Limb (tissue), 2 donors: Measurements from ENCODE around the gene RGS17.
A peak's percentile ranks its signal among the peaks of the same experiment; 100 is the strongest.
"Not testable (repeated sequence)": the region's sequence is repeated elsewhere in the genome, so short reads cannot be mapped to it uniquely, and the experiment has no call there.

ENCODE experiments used
- DNase-seq, 2 donors: peaks; one replicate each; pipeline ENCODE4 v3.0.0-alpha.2; 2016; ENCODE audit errors: extremely low spot score in 2 of 2

The RGS17 gene

GRCh38 chr6:153032255-153032882 is 98.7 kb downstream of the RGS17 start:
- DNase-seq, result peak in 1 of 2 donors; percentile 49

GRCh38 chr6:153031335-153031955 is 99.6 kb downstream of the RGS17 start:
- DNase-seq, result no peak

- no peak for DNase-seq
Observed at GRCh38 chr6:153028963-153029362, 102.1 kb downstream of the RGS17 start.

- DNase-seq, result no peak
Observed at GRCh38 chr6:153028286-153028685, 102.8 kb downstream of the RGS17 start.

- DNase-seq, result no peak
Observed at GRCh38 chr6:153027480-153027879, 103.6 kb downstream of the RGS17 start.

GRCh38 chr6:153024709-153025017 is 106.4 kb downstream of the RGS17 start:
- no peak for DNase-seq

- DNase-seq, result peak; percentile 33 to 46
Observed at GRCh38 chr6:153023977-153024708, 106.9 kb downstream of the RGS17 start.

- DNase-seq, result no peak
Observed at GRCh38 chr6:153018355-153018754, 112.7 kb downstream of the RGS17 start.

GRCh38 chr6:153016846-153017245 is 114.2 kb downstream of the RGS17 start:
- no peak for DNase-seq

GRCh38 chr6:153015094-153015640 is 115.9 kb downstream of the RGS17 start:
- no peak for DNase-seq

GRCh38 chr6:153013438-153013837 is 117.6 kb downstream of the RGS17 start:
- DNase-seq, result no peak

GRCh38 chr6:153012856-153013255 is 118.2 kb downstream of the RGS17 start:
- no peak for DNase-seq

- DNase-seq, result no peak
Observed at GRCh38 chr6:153003366-153003690, 127.8 kb downstream of the RGS17 start.

- DNase-seq, result peak; percentile 94 to 96
Observed at GRCh38 chr6:153002613-153003365, 128.3 kb downstream of the RGS17 start, which contains the start of gene MTRF1L. Gene MTRF1L (minus strand): TSS chr6:153002709. CDS start chr6:153002685, 24 bp downstream.

GRCh38 chr6:153001767-153002612 is 129.1 kb downstream of the RGS17 start:
- no peak for DNase-seq

- not testable (repeated sequence) for DNase-seq
Observed at GRCh38 chr6:153000790-153001189, 130.3 kb downstream of the RGS17 start.

- no peak for DNase-seq
Observed at GRCh38 chr6:153000243-153000642, 130.8 kb downstream of the RGS17 start.

- not testable (repeated sequence) for DNase-seq
Observed at GRCh38 chr6:152999538-152999937, 131.5 kb downstream of the RGS17 start.

- no peak for DNase-seq
Observed at GRCh38 chr6:152993847-152994246, 137.2 kb downstream of the RGS17 start.

- DNase-seq, result no peak
Observed at GRCh38 chr6:152993431-152993830, 137.7 kb downstream of the RGS17 start.

- DNase-seq, result no peak
Observed at GRCh38 chr6:152986978-152987377, 144.1 kb downstream of the RGS17 start.
